Stomach (tissue), 4 donors: ENCODE data around the gene SCARB1.

Experiments used
- CTCF ChIP-seq, 7 experiments: fragments of 450-650 bp in 4 of 7; fragments of 200-600 bp in 3 of 7; sonication (generic) in 3 of 7; IDR thresholded peaks; one replicate each; pipeline ENCODE4 v1.5.1; 2016 to 2019; ENCODE audit warnings: antibody characterized with exemption in 7 of 7, control low read depth in 2 of 7, mild to moderate bottlenecking in 1 of 7
- POLR2A ChIP-seq, 4 donors: fragments of 450-650 bp; IDR thresholded peaks; one replicate each; pipeline ENCODE4 v1.6.1; 2016; ENCODE audit warnings: antibody characterized with exemption in 4 of 4, control low read depth in 2 of 4, mild to moderate bottlenecking in 1 of 4, moderate library complexity in 1 of 4

DNA sequence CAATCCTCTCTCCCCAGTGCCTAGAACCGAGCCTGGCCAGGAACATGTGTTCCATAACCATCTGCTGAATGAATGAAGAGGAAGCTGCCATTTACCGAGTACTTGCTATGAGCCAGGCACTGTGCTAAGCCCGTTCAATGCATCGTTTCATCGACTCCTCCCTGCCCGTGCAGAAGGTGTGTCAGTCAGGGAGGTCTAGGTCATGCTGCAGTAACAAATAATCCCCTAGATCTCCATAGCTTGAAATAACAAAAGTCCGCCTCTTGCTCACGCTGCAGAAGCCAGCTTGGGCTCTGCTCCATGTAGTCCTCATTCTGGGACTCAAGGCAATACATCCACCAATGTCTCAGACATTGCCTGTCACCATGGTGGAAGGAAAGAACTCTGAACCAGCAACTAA is 101.3 kb downstream of the SCARB1 start:
- TF ChIP-seq POLR2A (IDR thresholded peaks at IDR 0.05) (no peak), CTCF (IDR thresholded peaks at IDR 0.05) (no peak)
